Cerebellar cortex (tissue), 1 donor: ENCODE results near the gene SSR1.

ENCODE experiments used
- DNase-seq: peaks from one replicate; pipeline ENCODE4 v3.0.0-alpha.2; 2015; ENCODE audit warnings: low spot score

SSR1 gene

DNA sequence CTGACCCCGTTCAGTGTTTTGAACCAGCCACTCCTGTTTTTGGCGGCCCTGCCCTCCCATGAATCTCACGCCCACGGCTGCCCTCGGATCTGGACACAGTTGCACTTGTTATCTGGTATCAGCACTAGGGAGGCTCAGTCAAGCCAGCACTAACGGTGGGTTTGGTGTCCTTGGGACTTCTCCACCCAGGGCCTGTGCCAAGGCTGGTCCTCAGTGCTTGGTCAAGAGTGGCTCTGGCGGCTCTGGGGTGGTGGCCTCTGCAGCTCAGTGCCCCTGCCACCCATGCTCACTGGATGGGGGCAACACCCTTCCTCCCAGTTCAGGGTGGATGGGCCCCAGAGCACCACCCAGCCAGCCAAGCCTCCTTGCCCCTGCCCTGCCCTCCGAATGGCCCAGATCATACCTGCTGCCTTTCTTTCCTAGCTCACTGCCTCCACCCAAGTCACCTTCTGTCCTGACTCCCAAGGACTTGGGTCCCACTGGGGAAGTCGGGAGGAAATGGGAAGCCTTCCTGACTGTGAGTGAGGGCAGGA lies 54.7 kb downstream of the SSR1 start:
- no peak for DNase-seq

DNA sequence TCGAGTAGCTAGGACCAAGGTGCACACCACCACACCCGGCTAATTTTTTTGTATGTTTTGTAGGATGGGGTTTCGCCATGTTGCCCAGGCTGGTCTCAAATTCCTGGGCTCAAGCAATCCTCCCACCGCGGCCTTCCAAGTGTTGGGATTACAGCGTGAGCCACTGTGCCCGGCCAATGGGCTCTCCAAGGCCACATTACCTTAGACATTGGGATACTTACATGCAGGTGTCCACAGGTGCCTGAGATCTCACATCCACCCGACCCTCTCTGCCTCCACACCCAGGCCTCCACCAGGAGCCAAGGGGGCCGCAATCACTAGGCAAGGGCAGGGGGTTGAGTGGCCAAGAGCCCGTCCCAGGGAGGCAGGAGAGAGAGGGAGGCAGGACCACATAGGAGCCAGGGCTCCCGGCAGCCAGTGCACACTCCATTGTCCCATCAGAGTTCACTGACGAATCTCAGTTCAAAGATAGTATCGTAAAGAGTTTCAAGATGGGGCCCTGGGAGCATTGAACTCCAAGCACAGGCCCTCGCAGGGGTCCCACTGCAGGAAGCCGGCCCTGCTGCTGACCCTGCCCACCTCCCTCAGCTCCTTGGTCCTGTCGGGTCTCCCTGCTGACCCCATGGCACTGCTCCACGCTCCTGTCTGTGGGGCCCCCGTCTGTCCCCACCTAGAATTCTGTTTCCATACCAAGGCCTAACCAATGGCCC lies 55.3 kb downstream of the SSR1 start:
- DNase-seq = no peak

DNA sequence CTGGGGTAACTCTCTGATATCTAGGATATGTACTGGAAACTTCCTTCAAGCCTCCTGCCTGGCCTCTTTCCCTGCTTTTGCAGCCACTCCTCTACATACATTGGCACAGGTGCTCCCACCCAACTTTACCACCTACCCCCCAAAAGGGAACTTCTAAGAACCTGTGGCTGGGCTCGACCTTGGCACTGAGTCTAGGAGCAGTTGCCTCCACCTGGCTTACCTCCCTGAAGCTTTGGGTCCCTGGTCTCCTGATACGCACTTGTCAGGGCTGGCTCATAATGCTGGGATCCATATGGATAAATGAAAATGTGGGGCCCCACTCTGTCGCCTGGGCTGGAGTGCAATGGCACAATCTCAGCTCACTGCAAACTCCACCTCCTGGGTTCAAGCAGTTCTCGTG lies 56.2 kb downstream of the SSR1 start:
- DNase-seq = no peak

DNA sequence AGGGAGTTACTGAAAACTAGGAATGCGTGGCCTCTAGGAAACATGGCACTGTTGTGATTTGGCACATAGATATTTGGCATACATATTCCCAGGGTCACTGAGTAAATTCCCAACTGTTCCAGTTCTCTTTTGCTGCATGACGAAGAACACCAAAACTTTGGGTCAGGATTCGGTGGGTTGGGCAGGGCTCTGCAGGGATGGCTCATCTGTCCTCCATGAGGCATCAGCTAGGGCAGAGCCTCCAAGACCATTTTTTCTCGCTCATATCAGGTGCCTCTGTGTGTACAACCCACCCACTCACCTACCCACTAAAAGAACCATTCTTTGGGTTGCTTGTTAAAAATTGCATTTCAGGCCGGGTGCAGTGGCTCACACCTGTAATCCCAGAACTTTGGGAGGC lies 57.1 kb downstream of the SSR1 start:
- no peak for DNase-seq

DNA sequence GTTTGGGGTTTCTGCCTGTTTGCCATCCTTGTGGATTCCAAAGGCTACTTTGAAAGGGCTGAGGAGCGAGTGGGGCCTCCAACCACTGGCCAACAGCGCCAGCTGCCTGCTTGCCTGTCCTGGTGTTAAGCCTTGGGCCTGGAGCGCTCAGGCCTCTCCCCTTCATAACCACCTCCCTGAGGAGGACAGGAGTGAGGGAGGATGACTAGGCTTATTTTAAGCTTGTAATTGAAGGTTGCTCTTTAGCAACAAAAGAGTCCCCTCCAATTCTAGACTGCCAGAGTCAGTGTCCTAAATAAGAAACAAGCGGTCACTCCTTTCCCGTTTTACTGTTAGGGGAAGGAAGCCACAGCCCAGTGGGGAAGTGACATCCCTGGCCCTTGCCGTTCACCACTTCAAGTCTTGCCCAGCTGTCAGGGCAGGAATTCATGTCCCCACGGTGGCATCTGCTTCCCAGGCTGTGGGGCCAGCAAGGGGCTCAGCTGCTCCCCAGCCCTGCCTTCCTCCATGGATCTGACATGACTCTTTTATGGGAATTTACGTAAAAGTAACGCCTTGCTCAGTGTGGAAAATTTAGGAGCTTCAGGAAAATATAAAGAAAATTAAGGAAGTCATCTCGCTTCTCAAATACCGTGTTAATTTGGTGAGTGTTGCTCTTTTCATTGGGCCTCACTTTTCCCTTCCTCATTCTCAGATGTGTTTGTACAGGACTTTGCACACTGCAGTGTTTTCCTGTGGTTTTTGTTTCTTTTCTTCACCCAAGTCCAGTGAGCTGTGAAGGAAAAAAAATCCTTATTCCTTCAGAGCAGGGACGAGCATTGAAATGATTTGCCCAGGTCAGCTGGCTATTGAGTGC lies 57.8 kb downstream of the SSR1 start:
- no peak for DNase-seq

DNA sequence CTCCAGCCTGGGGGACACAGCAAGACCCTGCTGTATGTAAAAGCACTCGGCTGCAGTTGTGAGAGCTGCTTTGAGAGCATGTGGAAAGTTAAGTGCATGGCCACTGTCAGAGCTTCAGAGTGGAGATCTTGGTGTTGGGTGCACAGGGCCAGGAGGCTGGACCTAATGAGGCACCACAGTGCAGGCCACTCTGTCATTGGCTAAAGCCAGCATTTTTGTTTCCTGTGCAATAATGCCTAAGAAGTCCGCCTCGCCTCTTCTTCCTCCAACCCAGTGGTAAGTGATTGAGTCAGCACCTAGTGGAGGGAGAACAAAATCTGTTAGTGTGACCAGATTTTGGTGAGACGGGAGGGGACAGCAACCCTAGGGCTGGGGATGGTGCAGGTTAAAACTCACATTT lies 60.6 kb downstream of the SSR1 start:
- no peak for DNase-seq

DNA sequence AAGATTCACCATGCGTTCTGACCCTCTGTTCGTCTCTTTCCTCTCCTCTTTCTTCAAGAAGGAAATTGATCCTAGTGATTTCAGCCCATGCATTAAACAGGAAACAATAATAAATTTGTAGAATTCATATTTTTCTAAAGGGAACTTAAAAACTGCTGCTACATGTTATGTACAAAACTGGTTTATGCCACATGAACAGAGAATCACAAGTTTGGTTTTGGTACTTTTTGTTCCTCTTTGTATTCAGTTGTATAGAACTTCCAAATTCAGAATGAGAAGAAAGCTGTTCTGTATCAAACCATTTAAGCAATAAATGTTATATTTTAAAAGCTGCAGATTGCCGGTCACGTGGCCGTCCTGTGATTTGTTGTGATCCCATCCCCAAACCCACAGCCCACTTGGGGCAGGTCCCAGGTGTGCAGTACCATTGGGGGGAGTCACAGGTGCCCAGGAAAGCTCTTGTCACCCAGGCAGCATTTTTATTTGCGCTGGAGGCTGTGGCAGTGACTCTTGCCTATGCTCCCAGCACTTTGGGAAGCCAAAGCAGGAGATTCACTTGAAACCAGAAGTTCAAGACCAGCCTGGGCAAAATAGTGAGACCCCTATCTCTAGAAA lies 61.2 kb downstream of the SSR1 start:
- no peak for DNase-seq

DNA sequence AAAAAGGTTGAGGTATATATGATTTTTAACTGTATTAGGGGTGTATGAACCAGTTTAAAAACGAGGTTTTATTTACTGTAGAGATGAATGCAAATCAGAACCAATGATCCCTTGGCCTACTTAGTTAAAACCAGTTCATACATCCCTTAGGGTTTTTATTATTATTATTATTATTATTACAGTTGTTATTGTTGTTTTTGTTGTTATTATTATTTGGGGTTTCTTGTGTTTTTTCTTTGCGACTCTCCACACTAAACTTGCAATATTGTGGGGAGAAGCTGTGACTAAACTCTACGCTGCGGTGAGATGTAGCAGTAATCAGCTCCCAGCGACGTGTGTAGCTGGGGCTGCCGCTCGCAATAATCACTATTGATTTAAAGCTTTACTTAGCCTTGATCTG lies 62.2 kb downstream of the SSR1 start:
- DNase-seq = no peak

DNA sequence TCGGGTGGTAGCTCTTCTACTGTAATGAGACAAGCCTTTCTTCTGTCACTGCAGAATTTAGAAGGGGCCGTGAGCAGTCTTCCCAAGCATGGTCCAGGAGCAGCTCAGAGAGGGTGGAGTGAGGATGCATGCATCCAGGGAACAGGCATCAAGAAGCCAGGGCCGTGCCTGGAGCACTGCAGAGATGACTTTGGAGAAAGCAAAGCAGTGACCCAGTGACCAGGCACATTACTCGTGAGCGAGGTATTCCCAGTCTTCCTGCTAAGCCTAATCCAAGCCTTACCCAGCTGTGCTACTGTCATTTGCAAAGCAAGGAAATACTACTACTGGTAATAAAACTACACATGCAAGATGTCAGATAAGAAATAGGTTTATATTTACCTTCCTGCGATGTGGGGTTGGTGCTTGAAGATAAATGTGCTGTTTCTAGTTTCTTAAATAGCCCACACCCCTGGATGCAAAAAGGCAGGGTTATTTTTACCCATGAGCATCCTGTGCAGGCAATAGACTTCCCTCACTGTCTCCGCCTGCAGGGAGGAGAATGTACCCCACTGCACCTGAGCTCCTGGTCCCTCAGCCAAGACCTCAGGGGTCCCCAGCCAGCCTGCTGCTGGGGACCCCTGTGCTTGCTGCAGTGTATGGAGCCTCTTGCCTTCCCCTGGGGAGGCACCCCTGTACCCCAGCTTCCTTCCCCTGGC lies 62.9 kb downstream of the SSR1 start:
- no peak for DNase-seq

DNA sequence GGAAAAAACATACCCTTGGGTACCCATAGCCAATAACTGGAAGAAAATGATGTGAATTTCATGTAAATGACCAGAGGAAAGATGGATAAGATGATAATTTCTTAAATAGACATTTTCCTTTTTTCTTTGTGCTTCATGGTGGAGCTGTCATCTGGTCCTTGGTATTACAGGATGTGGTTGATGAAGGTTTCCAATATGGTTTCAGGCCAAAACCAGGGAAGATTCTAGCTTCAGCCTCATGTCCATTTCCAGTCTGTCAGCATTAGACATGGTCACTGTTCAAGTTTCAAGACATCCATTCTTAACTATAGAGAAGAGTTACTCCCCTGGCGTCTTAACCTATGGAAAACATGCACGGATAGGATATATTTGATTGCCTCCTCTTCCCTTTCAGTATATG lies 63.6 kb downstream of the SSR1 start:
- no peak for DNase-seq

DNA sequence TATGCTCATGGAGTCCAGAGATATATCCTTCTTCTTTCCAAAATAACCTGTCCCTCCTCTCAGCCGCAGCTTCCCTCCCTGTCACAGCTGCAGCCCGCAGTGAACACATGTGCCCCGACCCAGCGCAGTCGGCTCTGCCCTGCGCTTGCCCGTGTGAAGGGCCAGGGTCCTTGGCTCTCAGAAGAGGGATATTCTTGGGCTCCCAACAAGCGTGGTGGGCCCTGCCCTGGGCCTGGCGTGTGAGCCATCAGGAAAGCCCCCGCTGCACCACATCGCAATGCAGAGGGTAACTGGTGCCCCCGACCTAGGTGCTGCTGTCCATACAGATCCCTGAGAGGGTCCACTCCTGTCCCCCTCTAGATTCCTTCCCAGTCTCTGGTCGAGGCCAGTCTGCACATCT lies 65.2 kb downstream of the SSR1 start:
- DNase-seq = no peak

DNA sequence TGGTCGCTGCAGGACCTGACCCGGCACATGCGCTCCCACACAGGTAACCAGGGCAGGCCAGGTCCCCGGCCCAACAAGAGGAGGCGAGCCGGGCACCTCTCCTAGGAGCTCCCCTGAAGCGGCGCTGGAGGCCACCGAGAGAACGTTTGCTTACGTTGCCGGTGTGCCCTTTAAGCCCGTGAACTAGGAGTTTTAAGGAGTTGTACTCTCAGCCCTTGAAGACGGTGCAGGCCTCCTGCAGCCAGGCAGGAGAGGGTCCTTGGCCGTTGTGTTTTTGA lies 65.9 kb downstream of the SSR1 start:
- DNase-seq = no peak

DNA sequence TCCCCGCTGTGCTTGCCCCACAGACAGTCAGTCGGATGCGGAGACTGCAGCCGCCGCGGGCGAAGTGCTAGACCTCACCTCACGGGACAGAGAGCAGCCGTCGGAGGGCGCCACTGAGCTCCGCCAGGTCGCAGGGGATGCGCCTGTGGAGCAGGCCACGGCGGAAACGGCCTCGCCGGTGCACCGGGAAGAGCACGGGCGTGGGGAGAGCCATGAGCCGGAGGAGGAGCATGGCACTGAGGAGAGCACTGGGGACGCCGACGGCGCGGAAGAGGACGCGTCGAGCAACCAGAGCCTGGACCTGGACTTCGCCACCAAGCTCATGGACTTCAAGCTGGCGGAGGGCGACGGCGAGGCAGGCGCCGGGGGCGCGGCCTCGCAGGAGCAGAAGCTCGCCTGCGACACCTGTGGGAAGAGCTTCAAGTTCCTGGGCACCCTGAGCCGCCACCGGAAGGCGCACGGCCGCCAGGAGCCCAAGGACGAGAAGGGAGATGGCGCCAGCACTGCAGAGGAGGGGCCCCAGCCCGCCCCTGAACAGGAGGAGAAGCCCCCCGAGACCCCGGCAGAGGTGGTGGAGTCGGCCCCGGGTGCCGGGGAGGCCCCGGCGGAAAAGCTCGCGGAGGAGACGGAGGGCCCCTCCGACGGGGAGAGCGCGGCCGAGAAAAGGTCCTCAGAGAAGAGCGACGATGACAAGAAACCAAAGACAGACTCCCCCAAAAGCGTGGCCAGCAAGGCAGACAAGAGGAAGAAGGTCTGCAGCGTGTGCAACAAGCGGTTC lies 66.4 kb downstream of the SSR1 start:
- no peak for DNase-seq

DNA sequence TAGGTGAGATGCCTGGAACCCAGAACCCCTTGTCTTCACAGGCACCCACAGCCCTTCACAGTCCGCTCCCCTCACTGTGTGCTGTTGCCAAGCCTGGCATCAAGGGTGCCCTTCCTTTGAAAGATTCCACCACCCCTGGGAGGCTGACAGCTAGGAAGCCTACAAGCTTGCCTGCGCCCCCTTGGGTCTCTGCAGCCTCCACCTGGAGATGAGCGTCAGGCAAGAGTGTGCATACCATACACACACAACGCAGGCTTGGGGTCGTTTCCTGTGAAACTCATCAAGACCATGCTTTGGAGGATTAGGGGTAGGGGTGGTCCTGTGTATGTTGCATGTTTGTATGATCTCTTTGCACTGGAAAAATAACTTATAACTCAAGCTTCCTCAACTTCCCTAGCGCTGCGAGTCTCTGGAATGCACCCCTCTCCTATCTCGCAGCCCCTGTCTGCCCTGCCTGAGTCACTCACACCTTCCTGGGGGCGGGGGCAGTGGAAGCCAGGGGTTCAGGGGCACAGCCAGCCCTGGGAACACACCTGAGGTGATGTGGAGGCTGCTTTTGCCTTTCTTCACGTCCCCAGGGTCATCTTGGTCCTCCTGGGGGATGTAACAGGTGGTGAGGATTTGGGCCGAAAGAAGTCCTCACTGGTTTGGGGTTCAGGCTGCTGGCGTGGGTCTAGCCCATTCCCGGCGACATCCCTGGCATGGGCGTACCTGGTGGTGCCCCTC lies 67.2 kb downstream of the SSR1 start:
- DNase-seq = no peak

DNA sequence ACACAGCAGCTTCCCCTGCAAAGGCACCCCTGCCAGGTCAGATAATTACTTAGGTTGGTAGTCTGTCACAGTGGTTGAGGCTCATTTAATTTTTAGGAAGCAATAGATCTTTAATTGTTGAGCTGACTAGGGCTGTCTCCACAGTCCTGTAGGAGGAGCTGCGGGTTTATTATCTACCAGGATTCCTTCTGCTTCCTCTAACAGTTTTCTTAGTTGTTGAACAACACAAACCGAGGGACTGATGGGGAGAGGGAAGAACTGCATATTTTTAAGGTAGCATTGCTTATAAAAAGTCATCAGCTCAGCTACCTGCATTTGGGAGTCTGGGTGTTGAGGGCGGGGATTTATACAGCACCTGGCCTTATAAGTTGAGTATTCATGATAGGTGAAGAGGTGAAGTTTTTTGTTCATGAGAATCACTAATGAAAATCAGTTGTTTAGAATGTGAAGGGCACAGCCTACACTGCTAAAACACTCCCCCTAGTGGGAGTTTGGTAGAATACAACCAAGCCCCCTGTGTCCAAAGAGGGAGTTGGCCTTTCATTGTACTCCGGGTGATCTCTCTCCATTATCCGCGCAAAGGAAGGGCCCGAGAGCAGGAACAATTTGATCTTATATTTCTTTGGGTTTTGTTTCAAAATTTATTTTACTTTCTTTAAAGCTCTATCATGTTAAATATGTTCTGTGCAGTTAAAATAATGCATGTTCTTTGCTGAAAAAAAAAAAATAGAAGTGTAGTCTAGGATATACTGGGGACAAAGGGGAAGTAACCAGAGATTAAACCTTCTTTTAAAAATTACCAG lies 69.6 kb downstream of the SSR1 start:
- DNase-seq = peak; percentile 77

DNA sequence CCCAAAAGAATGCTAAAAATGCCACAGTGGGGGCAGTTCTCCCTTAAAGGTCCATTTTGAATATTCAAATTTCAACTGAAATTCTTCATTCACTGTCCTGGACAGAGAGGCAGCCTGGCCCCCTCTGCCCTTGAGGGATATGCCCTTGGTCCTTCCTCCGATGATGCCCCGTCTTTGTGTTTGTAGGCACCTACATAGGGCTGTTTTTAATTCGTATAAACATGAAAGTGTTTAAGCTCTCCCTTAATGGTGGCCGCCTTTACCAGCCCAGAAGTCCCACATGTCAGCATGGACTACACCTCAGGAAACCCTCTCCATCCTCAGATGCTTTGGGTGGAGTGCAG lies 70.2 kb downstream of the SSR1 start:
- DNase-seq = no peak

DNA sequence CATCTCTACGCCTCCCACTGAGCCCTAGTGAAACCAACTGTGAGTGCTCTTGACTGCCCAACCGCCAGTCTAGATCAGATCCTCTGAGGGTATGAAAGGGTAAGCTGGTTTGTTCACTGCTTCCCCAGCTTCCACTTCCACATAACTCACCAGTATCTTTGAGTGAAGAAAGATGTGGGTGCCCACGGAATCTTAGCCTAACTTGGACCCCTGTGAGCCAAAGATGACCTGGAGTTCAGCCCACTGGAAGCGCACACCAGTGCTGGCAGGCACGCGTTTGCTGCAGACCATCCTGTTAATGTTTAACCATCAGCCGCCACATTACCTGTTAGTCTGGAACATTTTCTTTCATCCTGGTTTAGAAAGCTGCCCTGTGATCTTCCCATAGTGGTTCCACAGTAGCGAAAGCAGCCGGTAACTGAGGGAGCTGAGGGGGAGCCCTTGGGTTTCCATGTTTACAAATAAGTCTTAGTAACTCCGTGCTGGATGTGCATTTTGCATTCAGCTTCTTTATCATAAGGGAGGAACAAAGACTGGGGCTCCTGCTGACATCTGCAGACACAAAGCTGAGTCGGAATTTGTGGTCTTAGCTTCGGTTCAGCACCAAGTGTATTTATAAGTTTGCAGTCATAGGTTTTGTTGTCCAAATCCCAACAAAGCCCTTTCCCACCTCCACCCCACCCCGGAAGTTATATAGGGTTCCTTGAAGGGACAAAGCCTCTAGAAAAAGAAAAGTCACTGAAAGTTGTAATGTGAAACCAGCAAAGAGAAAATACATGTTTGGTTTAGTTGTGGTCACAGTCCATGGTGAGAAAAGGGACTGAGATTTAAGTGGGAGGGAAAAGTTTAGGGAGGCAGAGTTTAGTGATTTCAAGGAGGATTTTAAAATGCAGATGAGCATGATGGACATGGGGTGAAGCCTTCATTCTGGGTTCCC lies 71.0 kb downstream of the SSR1 start:
- DNase-seq = no peak

DNA sequence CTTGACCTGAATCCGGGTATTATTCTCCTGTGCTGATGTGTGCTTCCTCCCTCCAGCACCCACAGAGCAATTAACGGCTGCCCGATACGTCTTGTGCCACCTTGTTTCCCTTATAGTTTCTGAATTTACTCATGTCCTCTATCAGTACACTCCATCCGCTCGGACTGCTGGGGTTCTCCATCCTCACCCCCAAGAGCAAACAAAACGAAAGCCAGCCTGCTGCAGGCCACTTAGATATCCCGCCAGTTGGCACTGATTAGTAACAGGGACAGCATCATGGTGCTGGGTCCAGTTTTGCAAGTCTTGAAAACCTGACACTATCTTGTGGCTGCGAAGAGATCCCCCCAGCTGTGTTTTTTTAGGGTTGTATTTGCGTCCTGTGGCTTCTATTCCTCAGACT lies 71.8 kb downstream of the SSR1 start:
- no peak for DNase-seq

DNA sequence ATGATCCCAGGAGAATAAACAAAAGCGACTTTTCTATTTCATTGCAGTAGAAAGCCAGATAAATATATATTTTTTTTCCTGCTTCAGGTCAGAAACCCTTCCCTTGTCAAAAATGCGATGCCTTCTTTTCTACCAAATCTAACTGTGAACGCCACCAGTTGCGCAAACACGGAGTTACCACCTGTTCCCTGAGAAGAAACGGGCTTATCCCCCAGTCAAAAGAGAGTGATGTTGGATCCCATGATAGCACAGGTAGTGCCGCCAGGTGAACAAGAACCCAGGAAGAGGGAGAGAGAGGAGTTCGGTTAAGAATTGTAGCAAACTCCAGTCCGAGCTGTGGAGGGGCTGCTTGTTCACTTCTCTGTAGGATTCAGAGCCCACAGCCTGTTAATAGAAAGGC lies 72.6 kb downstream of the SSR1 start:
- no peak for DNase-seq
